Measurements from ENCODE around the gene CATSPERZ. TPM values are rescaled to one million over a fixed set of nuclear protein-coding genes. Genes with fewer than 3 reads are reported as not detected.

Gene CATSPERZ
- total and polyA plus RNA-seq, 2 of the 13 experiments (the other 11 are each of a cell fraction or from before 2014, with no cell fraction given), result 0.22 to 0.48 TPM

- TF ChIP-seq NFKB2 (CRISPR knock-in tag; IDR thresholded peaks at IDR 0.05; ENCODE audit: borderline replicate concordance), result no peak
- TF ChIP-seq GATA4 (IDR thresholded peaks at IDR 0.05; ENCODE audit: borderline replicate concordance, low read depth), result no peak
- no peak; the same call in 1 of the 2 replicates for TF ChIP-seq ZMAT3 (CRISPR knock-in tag; conservative IDR thresholded peaks at IDR 0.05)
- TF ChIP-seq MAFG (CRISPR knock-in tag; IDR thresholded peaks at IDR 0.05), result no peak
- TF ChIP-seq ZBTB7A (CRISPR knock-in tag; IDR thresholded peaks at IDR 0.05), result no peak
- no peak for TF ChIP-seq HMGXB3 (CRISPR knock-in tag; IDR thresholded peaks at IDR 0.05; ENCODE audit: borderline replicate concordance)
- no peak for TF ChIP-seq CSRNP2 (CRISPR knock-in tag; conservative IDR thresholded peaks at IDR 0.05; ENCODE audit: low read depth)
- no peak for TF ChIP-seq ZBTB14 (CRISPR knock-in tag; IDR thresholded peaks at IDR 0.05)
- no peak for TF ChIP-seq CHD2 (IDR thresholded peaks at IDR 0.05; ENCODE audit: low read depth, low read length)
- no peak for TF ChIP-seq AHDC1 (CRISPR knock-in tag; IDR thresholded peaks at IDR 0.05; ENCODE audit: borderline replicate concordance)
- TF ChIP-seq ZNF574 (CRISPR knock-in tag; IDR thresholded peaks at IDR 0.05), result no peak
Measured at GRCh38 chr11:64284962-64285884, 14.9 kb upstream of the CATSPERZ start, which contains the start of gene GPR137 (continued).

All from HepG2 (cell line).